ENCODE data around the gene PCSK5. TPM values are rescaled to one million over a fixed set of nuclear protein-coding genes. Genes with fewer than 3 reads are reported as not detected.
A peak's percentile ranks its signal among the peaks of the same experiment; 100 is the strongest.
"Not testable (repeated sequence)": the region's sequence is repeated elsewhere in the genome, so short reads cannot be mapped to it uniquely, and the experiment has no call there.

The PCSK5 gene
- total RNA-seq, 1 donor from 2014 or later: 24.5 TPM

GRCh38 chr9:76266649-76267283 is 376.3 kb downstream of the PCSK5 start:
- DNase-seq: no peak

GRCh38 chr9:76267284-76267652 is 376.8 kb downstream of the PCSK5 start:
- no peak for DNase-seq

GRCh38 chr9:76269789-76270188 is 379.3 kb downstream of the PCSK5 start:
- DNase-seq: peak; percentile 65

- no peak for DNase-seq
Observed at GRCh38 chr9:76271755-76272154, 381.3 kb downstream of the PCSK5 start.

GRCh38 chr9:76289042-76289441 is 398.6 kb downstream of the PCSK5 start:
- peak; percentile 32 for DNase-seq

- no peak for DNase-seq
Observed at GRCh38 chr9:76289703-76290102, 399.2 kb downstream of the PCSK5 start.

- DNase-seq: no peak
Observed at GRCh38 chr9:76290555-76290954, 400.1 kb downstream of the PCSK5 start.

- no peak for DNase-seq
Observed at GRCh38 chr9:76292246-76292645, 401.8 kb downstream of the PCSK5 start.

- no peak for DNase-seq
Observed at GRCh38 chr9:76292658-76293057, 402.2 kb downstream of the PCSK5 start.

GRCh38 chr9:76294301-76294700 is 403.8 kb downstream of the PCSK5 start:
- DNase-seq: no peak

GRCh38 chr9:76296561-76297310 is 406.3 kb downstream of the PCSK5 start:
- no peak for DNase-seq

GRCh38 chr9:76297721-76298239 is 407.3 kb downstream of the PCSK5 start:
- peak; percentile 92 for DNase-seq

- DNase-seq: no peak
Observed at GRCh38 chr9:76298521-76299144, 408.2 kb downstream of the PCSK5 start.

GRCh38 chr9:76302543-76302942 is 412.1 kb downstream of the PCSK5 start:
- DNase-seq: no peak

GRCh38 chr9:76302947-76303550 is 412.6 kb downstream of the PCSK5 start:
- DNase-seq: peak; percentile 77

GRCh38 chr9:76307047-76307446 is 416.6 kb downstream of the PCSK5 start:
- DNase-seq: not testable (repeated sequence)

GRCh38 chr9:76310577-76310976 is 420.1 kb downstream of the PCSK5 start:
- no peak for DNase-seq

- DNase-seq: no peak
Observed at GRCh38 chr9:76310991-76311390, 420.5 kb downstream of the PCSK5 start.

GRCh38 chr9:76311537-76311936 is 421.1 kb downstream of the PCSK5 start:
- no peak for DNase-seq

- no peak for DNase-seq
Observed at GRCh38 chr9:76313771-76314170, 423.3 kb downstream of the PCSK5 start.

GRCh38 chr9:76314321-76314720 is 423.8 kb downstream of the PCSK5 start:
- DNase-seq: no peak

- no peak for DNase-seq
Observed at GRCh38 chr9:76316069-76316468, 425.6 kb downstream of the PCSK5 start.

- DNase-seq: not testable (repeated sequence)
Observed at GRCh38 chr9:76319466-76319865, 429.0 kb downstream of the PCSK5 start.
